ENCODE data around the gene AIRE. TPM values are rescaled to one million over a fixed set of nuclear protein-coding genes. Genes with fewer than 3 reads are reported as not detected.

The AIRE gene
- total RNA-seq, 1 experiment from 2014 or later = not detected

GRCh38 chr21:44323591-44323990 lies 37.9 kb downstream of the AIRE start:
- Histone ChIP-seq H3K27me3 (no peaks in the 10 kb centered on the region), H3K36me3 (peaks cover 33% of the 10 kb centered on the region)

DNA sequence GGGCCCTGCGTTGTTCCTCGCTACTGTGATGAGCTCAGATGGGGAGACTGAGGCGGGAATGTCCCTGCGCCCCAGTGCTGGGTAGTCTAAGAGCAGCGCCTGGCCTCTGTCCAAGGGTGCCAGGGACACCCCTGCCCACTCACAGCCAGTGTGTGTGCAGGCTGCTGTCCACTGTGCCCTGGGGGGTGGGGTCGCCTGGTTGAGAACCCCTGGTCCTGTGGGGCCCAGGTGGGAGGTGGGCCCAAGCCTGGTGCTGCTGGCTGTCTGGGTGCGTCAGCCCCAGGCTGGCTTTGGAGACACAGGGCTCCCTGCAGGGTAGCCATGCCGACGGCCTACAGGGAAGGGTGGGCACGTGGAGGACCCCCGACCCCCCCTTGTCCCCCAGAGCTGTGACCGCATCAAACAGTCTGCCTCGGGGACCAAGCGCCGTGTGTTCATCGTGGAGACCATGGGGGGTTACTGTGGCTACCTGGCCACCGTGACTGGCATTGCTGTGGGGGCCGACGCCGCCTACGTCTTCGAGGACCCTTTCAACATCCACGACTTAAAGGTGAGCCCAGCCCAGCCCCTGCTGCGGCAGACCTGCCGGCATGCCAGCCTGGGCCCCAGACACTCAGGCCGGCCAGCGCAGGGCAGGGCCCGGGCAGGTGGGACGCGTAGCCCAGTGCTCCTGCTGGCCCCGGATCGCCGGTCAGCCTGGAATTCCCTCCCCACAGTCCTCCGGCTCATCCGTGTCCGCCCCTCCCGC lies 38.6 kb downstream of the AIRE start:
- Histone ChIP-seq H3K36me3 (peaks cover 33% of the 10 kb centered on the region), H3K9me3 (no peaks in the 10 kb centered on the region), H3K4me3 (no peak overlapping the region), H3K27me3 (no peaks in the 10 kb centered on the region)
- no peak for DNase-seq

More at GRCh38 chr21:44323591-44323990, 37.9 kb downstream of the AIRE start:
- DNase-seq = no peak
- Histone ChIP-seq H3K4me3 (no peak overlapping the region), H3K9me3 (no peaks in the 10 kb centered on the region)

GRCh38 chr21:44324854-44325107 lies 39.1 kb downstream of the AIRE start:
- Histone ChIP-seq H3K4me3 (no peak overlapping the region), H3K9me3 (no peaks in the 10 kb centered on the region), H3K36me3 (peaks cover 32% of the 10 kb centered on the region), H3K27me3 (no peaks in the 10 kb centered on the region)
- no peak for DNase-seq

- H3K36me3 ChIP-seq = peaks cover 28% of the 10 kb centered on the region
These were observed 40.0 kb downstream of the AIRE start for GRCh38 chr21:44325386-44326271.

GRCh38 chr21:44326272-44326647 lies 40.6 kb downstream of the AIRE start:
- no peak overlapping the region for H3K4me3 ChIP-seq
- H3K36me3 ChIP-seq = peaks cover 25% of the 10 kb centered on the region
- no peak for DNase-seq
- no peaks in the 10 kb centered on the region for H3K9me3 ChIP-seq
- H3K27me3 ChIP-seq = no peaks in the 10 kb centered on the region

More at GRCh38 chr21:44325386-44326271, 40.0 kb downstream of the AIRE start:
- Histone ChIP-seq H3K9me3 (no peaks in the 10 kb centered on the region), H3K27me3 (no peaks in the 10 kb centered on the region), H3K4me3 (no peak overlapping the region)
- DNase-seq = no peak

- Histone ChIP-seq H3K36me3 (peaks cover 22% of the 10 kb centered on the region), H3K9me3 (no peaks in the 10 kb centered on the region), H3K27me3 (no peaks in the 10 kb centered on the region), H3K4me3 (no peak overlapping the region)
- DNase-seq = no peak
These were observed 41.3 kb downstream of the AIRE start for GRCh38 chr21:44326716-44327602.

DNA sequence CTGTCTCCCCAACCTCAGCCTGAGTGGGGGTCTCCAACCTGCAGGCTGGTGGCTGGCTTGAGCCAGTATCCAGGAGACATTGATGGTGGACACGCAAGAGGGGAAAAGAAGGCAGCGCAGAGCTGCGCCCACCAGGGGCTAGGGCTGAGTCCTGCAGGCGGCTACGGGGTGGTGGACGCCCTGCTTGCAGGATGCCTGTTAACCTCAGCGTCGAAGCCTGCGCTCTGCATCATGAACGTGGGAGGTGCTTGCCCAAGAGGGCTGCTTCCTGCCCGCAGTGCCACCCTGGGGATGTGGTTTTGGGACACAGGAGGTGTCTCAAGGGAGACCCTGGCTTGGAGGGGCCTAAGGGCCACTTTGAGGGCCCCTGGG lies 41.9 kb downstream of the AIRE start:
- Histone ChIP-seq H3K27me3 (no peaks in the 10 kb centered on the region), H3K36me3 (peaks cover 19% of the 10 kb centered on the region), H3K4me3 (no peak overlapping the region), H3K9me3 (no peaks in the 10 kb centered on the region)
- DNase-seq = no peak

DNA sequence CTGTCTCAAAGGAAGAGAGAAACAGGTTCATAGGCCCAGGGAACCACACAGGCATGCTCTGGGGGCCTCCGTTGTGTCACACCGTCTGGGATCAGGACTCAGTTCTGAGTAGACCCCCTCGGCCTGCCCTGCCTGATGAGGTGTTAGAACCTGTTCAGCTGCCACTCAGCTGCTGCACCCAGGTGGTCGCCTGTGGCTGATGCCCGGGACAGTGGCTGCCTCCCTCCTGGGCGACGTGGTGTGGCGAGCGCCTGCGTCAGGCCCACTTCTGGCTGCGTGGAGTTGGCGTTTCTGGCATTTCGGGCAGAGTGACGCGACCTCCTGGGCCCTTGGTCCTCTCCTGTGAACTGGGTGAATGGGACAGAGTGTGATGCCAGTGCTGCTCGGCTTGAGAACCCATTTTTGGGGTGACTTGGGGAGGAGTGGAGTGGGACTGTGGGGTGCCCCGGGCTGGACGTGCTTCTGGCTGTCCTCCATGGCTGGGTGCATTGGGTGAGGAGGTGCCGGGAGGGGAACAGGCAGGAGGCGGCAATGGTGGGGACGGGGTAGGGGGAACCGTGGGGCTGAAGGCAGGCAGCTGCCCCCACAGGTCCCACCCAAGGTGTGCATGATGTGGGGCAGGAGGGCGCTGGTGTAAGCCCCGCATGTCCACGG lies 42.7 kb downstream of the AIRE start:
- Histone ChIP-seq H3K36me3 (peaks cover 19% of the 10 kb centered on the region), H3K9me3 (no peaks in the 10 kb centered on the region), H3K4me3 (no peak overlapping the region), H3K27me3 (no peaks in the 10 kb centered on the region)
- no peak for DNase-seq

DNA sequence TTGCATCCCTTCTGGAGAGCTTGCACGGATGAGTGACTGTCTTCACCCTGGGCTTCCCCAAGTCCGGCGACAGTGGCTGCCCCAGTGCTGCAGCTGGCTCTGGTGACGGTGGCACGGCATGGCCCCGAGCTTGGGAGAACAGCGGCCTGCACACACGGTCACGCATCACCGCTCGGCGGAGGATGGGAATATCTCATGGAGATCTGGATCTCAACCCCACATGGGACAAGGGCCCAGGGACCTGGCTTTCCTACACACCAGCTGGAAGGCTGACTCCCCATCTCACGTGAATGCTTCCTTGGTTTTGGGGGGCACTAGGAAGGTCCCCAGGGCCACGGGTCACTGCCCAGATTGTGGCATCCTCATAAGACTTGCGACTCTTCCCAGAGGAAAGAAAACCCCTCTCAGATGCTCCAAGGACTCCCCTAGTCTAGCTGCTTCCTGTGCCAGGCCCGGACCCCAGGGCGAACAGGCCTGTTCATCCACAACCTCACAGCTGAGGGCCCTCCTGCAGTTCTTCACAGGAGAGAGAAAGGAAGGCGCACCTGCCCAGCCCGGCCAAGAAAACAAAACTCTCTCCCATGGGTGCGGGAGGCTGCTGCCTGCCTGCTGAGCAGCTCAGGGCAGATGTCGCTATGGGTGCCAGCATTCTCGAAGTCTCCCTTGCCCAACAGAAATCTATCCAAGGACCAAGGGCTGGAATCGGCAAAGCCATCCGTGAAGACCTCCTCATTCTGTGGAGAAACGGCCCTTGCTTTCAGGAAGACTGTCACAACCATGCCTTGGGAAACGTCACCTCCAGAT lies 43.6 kb downstream of the AIRE start:
- no peak for DNase-seq
- no peaks in the 10 kb centered on the region for H3K9me3 ChIP-seq
- H3K27me3 ChIP-seq = no peaks in the 10 kb centered on the region
- peaks cover 11% of the 10 kb centered on the region for H3K36me3 ChIP-seq
- H3K4me3 ChIP-seq = no peak overlapping the region

- Histone ChIP-seq H3K9me3 (no peaks in the 10 kb centered on the region), H3K27me3 (no peaks in the 10 kb centered on the region)
- no peak for DNase-seq
These were observed 44.5 kb downstream of the AIRE start for GRCh38 chr21:44329971-44330681.

GRCh38 chr21:44330698-44331097 lies 45.0 kb downstream of the AIRE start:
- no peak for DNase-seq
- Histone ChIP-seq H3K4me3 (no peak overlapping the region), H3K36me3 (0 out of 2 replicates have a peak, but pooled peaks cover 6% of the 10 kb centered on the region), H3K27me3 (no peaks in the 10 kb centered on the region), H3K9me3 (no peaks in the 10 kb centered on the region)

More at GRCh38 chr21:44329971-44330681, 44.5 kb downstream of the AIRE start:
- Histone ChIP-seq H3K4me3 (no peak overlapping the region), H3K36me3 (peaks cover 6% of the 10 kb centered on the region; the same call in 1 of the 2 replicates)

DNA sequence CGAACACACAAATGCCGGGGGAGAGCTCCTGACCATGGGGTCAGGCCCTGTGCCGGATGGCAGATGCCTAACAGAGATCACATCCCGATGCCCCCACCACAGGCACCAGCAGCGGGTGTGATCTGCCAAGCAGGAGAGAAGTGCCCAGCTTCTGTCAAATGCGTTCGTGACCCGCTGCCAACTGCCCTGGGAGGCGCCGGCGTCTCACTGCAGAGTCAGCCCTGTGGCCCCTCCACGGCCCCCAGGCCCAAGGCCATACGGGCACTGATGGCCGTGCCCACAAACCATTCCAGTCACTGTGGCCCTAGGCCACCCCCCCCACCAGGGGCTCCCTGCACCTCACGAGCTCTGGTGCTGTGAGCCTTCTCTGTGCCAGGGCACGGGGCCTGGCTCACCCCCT lies 45.5 kb downstream of the AIRE start:
- Histone ChIP-seq H3K36me3 (0 out of 2 replicates have a peak, but pooled peaks cover 1% of the 10 kb centered on the region), H3K4me3 (no peak overlapping the region), H3K9me3 (no peaks in the 10 kb centered on the region), H3K27me3 (no peaks in the 10 kb centered on the region)
- DNase-seq = no peak

DNA sequence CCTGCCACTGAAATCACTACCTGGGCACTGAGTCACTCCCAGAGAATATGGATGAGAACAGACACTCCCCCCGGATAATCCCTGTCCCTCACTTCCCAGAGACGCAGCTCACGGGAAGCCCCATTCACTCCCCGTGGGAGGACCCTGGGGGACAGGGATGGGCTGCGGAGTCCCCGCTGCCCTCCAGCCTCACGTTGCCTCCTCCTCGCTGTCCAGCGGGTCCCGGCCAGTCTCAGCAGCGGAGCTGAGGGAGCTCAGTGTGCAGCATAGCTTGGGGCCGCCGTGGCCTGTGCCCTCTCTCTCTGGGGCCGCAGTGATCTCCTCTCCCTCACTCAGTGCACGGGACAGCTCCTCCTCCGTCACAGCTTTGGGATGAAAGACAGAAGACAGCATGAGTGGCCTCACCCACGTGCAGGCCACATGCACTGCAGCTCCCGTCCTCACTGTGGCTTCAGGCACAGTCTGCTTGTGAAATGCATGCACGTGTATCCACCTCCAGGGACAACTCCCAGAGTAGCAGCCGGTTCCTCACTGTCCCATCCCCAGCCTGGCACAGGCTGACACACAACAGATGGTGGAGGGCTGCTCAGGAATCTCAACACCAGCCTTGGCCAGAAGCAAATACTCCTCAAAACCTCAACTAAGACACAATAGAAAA lies 46.1 kb downstream of the AIRE start:
- H3K9me3 ChIP-seq = no peaks in the 10 kb centered on the region
- no peaks in the 10 kb centered on the region for H3K27me3 ChIP-seq
- no peak for DNase-seq
- 0 out of 2 replicates have a peak, but pooled peaks cover 2% of the 10 kb centered on the region for H3K36me3 ChIP-seq
- H3K4me3 ChIP-seq = no peak overlapping the region

DNA sequence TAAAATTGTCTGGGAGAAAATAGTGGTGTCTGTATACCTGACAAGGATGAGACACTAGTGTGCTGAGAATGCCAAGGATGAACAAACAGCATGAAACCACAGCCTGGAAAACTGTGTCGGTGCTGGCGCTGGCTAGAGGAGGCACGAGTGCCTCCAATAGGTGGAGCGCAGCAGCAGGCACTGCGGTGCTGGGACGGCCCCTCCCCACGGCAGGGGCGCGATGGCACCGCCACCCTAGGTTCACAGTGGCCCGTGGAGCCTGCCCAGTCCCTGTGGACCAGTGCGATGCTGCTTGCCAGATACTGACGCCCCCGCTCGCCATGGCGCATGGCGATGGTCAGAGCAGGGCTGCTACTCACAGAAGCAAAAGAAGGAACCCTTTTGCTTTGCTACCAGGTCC lies 46.7 kb downstream of the AIRE start:
- DNase-seq = no peak
- Histone ChIP-seq H3K9me3 (no peaks in the 10 kb centered on the region), H3K4me3 (no peak overlapping the region), H3K36me3 (0 out of 2 replicates have a peak, but pooled peaks cover 2% of the 10 kb centered on the region), H3K27me3 (no peaks in the 10 kb centered on the region)

DNA sequence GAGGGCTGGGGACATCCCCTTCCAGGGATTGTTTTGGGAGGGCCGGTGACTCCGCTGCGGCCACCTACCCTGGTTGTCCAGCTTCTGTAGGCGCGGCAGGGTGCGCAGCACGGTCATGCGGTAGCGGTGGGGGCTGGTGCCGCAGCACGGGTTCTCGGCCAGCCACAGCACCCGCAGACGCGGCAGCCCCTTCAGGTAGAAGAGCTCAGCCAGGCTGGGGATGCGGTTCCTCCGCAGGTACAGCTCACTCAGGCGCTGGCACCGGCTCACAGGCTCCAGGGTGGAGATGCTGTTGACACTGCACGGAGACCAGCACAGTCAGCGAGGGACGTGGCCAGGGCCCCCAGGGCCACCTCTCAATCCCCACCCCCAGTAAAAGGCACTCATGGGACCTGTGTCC lies 47.3 kb downstream of the AIRE start:
- Histone ChIP-seq H3K27me3 (no peaks in the 10 kb centered on the region), H3K36me3 (0 out of 2 replicates have a peak, but pooled peaks cover 2% of the 10 kb centered on the region), H3K4me3 (no peak overlapping the region), H3K9me3 (no peaks in the 10 kb centered on the region)
- no peak for DNase-seq
